ENCODE results near the gene MAP2K7.

The MAP2K7 gene

GRCh38 chr19:7895565-7895964 lies 8.1 kb upstream of the MAP2K7 start:
- TF ChIP-seq CTCF (IDR thresholded peaks at IDR 0.05; ENCODE audit: extremely low read depth, missing control alignments) = no peak
- DNase-seq (ENCODE audit: low spot score) = no peak

- no peak for TF ChIP-seq CTCF (IDR thresholded peaks at IDR 0.05; ENCODE audit: extremely low read depth, missing control alignments)
- no peak for DNase-seq (ENCODE audit: low spot score)
These were observed 6.4 kb upstream of the MAP2K7 start for GRCh38 chr19:7897292-7897691.

- DNase-seq (ENCODE audit: low spot score) = no peak
- no peak for TF ChIP-seq CTCF (IDR thresholded peaks at IDR 0.05; ENCODE audit: extremely low read depth, missing control alignments)
These were observed 4.7 kb upstream of the MAP2K7 start for GRCh38 chr19:7898967-7899366.

GRCh38 chr19:7899751-7900378 lies 3.8 kb upstream of the MAP2K7 start:
- no peak for TF ChIP-seq CTCF (IDR thresholded peaks at IDR 0.05; ENCODE audit: extremely low read depth, missing control alignments)

GRCh38 chr19:7900401-7900870 lies 3.2 kb upstream of the MAP2K7 start:
- DNase-seq (ENCODE audit: low spot score) = no peak
- TF ChIP-seq CTCF (IDR thresholded peaks at IDR 0.05; ENCODE audit: extremely low read depth, missing control alignments) = no peak

More at GRCh38 chr19:7899751-7900378, 3.8 kb upstream of the MAP2K7 start:
- DNase-seq (ENCODE audit: low spot score) = no peak

- TF ChIP-seq CTCF (IDR thresholded peaks at IDR 0.05; ENCODE audit: extremely low read depth, missing control alignments) = no peak
- no peak for DNase-seq (ENCODE audit: low spot score)
These were observed 2.7 kb upstream of the MAP2K7 start for GRCh38 chr19:7900931-7901330.

- no peak for TF ChIP-seq CTCF (IDR thresholded peaks at IDR 0.05; ENCODE audit: extremely low read depth, missing control alignments)
These were observed 2.3 kb upstream of the MAP2K7 start for GRCh38 chr19:7901337-7901736.

More at GRCh38 chr19:7901337-7901736, 2.3 kb upstream of the MAP2K7 start:
- no peak for DNase-seq (ENCODE audit: low spot score)

Data from GM20000 (cell line).